HG03354 (cell line): Measurements from ENCODE around the gene PIEZO1.
"Not testable (repeated sequence)": the region's sequence is repeated elsewhere in the genome, so short reads cannot be mapped to it uniquely, and the experiment has no call there.

ENCODE experiments used
- ATAC-seq: cut with Tn5 transposase; IDR thresholded peaks from one replicate; pipeline ENCODE4 v1.9.1; 2021; ENCODE audit warnings: mild to moderate bottlenecking; ENCODE audit not compliant: unreplicated experiment, poor library complexity, severe bottlenecking

The PIEZO1 gene

DNA sequence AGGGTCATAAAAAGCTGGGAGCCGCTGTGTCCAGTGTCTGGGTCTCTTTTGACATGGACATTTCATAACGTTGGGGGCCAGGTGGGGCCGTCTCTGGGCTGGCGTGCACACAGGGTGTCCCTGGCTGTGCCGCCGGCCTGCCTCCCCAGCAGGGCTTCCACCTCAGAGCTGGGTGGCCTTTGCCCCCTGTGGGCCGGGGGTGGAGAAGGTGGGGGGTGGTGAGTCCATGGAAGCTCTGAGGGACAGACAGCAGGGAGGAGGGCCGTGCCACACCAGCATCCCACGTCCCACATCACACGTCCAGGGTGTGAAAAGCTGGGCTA lies 97.8 kb downstream of the PIEZO1 start:
- no peak for ATAC-seq

DNA sequence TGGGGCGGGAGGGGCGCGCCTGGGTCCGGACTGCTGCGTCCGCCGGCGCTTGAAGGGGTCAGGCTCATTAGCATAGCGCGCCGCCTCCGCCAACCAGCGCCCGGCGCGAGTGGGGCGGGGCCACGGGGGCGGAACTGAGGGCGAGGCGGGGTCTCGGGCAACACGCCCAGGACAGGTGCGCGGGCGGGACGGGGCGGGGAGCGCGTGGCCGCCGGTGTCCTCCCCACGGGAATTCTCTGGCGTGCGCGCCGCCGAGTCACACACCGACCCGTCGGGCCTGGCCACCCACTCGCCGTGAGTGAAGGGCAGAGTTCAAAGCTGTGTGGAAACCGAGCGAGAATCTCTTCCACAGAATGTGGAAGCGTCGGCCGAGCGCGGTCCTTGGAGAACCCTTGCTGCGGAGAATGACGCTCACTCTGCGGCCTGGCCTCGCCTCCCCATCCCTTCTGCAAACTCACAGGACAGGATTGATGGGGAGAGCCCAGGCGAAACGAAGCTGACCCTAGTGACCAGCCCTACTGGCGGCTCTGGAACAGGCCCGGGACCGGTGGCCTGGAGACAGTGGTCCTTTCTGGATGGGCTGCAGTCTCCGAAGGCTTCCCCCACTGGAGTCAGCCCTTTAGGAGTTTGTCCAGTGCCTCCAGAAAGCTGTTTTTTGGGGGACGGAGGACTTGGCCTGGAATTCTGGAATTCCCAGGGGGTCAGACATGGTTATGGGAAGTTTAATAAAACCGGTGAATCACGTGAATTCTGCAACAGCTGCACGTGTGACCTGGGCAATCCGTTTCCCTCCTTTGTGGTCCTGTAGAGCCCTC lies 98.4 kb downstream of the PIEZO1 start, which contains the start of gene SNAI3:
Gene SNAI3, minus strand, starts transcription at position 69 of the 815 bp plus-strand sequence. CDS start 101 bp downstream, outside the sequence.
- ATAC-seq: peak; percentile 77

GRCh38 chr16:88686062-88686438 lies 99.0 kb downstream of the PIEZO1 start:
- peak; percentile 3 for ATAC-seq

DNA sequence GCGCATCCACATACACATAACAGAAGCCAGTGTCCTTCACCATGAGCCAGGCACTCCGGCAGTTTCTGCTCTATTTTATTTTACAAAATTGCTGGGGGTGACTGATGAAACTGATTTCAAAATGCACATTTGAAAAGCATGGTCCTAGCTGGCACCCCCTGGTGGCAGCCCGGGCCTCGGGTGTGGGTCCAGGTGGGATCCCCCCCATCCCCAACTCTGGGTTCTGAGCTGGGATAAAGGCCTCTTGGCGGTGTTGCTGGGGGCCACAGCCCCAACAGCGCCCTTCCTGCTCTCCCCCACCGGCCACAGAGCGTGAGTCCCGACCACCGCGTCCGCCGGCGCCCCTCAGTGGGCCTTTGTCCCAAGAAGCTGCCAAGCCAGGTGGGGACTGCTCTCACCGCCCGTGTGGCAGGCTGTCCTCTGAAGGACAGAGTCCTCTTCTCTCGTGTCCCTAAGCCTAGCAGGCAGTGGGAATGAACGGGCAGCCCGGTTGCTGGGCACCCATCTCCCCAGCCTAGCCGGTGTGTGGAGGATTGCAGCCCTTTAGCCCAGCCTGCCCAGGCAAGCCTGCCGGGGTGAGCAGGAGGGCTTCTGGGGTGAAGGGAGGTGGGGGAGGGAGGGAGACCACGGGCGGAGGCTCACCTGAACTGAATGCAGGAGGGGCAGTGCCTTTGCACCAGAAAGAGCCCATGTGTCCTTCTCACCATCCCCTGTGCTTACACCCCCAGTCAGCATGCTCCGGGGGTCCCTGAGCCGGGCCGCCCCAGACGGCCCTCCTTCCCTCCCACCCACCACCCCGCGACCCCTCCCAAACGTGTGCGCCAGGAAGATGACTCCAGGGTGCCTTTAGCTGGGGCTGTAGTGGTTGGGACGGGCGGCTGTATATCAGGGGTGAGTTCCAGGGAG lies 99.6 kb downstream of the PIEZO1 start:
- no peak for ATAC-seq

DNA sequence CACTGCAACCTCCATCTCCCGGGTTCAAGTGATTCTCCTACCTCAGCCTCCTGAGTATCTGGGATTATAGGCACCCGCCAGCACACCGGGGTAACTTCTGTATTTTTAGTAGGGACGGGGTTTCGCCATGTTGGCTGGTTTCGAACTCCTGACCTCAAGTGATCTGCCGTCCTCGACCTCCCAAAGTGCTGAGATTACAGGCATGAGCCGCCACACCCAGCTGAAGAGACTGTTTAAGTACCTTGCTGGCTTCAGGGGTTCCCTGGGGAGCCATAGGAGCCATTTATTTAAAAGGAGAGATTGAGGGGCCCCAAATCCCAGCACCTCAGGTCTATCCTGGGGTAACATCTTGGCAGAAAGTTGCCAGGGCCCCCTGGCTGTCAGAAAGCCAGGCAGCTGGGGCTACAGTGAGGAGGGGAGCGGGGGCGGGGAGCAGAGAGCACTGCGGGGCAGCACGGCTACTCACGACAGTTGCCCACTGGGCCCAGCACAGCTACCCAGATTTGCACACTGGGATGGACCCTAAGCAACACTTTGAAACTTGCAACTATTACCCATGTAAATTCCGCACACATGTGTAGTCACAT lies 100.4 kb downstream of the PIEZO1 start:
- ATAC-seq: no peak

GRCh38 chr16:88681709-88682451 lies 103.1 kb downstream of the PIEZO1 start:
- peak; percentile 79 for ATAC-seq

DNA sequence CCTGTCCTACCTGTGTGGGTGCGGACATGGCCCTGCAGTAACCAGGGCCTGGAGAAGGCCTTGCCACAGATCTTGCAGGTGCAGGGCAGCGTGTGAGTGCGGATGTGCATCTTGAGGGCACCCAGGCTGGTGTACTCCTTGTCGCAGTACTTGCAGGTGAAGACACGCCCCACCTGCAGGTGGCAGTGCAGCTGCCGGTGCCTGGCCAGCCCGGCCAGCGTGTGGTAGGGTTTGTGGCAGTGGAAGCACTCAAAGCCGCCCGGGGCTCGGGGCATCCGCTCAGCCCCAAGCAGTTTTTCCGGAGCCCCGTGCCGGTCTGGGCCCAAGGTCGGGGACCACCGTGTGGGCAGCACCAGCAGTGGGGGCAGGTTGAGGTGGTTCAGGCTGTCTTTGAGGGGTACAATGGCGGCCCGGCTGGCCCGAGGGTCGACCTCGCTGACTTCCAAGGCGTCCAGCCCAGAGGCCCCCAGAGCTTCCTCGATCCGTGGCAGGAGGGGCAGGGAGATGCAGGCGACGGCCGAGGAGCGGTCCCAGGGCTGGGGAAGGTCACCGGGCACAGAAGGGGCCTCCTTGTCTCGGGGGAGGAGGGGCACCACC lies 103.8 kb downstream of the PIEZO1 start:
- peak; percentile 13 for ATAC-seq

GRCh38 chr16:88680554-88681083 lies 104.4 kb downstream of the PIEZO1 start:
- ATAC-seq: no peak

- ATAC-seq: no peak
Measured at GRCh38 chr16:88678224-88678979, 106.6 kb downstream of the PIEZO1 start.

- ATAC-seq: no peak
Measured at GRCh38 chr16:88677721-88678120, 107.3 kb downstream of the PIEZO1 start.

DNA sequence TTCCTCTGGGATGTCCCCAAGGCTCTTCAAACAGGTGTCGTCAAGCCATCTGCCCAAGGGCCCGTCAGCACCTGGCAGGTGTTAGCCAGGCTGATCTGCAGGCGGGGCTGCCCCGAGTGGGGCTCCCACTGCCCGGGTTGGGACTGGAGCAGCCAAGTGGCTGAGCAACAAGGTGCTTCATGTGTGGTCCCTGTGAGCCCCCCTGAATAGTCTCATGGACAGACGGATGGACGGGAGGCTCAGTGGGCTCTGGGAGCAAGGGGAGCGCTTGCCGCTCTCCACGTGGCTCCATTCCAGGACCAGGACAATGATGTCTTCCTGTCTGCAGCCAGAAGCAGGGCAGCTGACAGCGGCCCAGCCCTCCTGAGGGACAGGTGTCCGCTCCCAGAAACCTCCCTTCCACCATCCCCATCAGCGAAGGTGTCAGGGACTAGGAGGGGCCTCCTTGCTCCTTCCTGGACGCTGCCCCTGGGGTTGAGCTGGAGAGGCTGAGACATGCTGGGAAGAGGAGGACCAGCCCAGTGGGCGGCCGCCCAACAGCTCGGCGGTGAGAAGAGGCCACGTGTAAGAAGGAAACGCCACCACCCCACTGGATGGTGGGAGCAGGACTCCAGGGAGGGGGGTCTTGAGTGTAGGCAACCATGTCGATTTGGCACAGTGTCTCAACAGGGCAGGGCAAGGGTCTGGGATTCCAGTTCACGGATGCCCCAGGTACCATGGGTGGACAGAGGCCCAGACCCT lies 108.3 kb downstream of the PIEZO1 start:
- ATAC-seq: no peak

- ATAC-seq: no peak
Measured at GRCh38 chr16:88673716-88674379, 111.2 kb downstream of the PIEZO1 start.

DNA sequence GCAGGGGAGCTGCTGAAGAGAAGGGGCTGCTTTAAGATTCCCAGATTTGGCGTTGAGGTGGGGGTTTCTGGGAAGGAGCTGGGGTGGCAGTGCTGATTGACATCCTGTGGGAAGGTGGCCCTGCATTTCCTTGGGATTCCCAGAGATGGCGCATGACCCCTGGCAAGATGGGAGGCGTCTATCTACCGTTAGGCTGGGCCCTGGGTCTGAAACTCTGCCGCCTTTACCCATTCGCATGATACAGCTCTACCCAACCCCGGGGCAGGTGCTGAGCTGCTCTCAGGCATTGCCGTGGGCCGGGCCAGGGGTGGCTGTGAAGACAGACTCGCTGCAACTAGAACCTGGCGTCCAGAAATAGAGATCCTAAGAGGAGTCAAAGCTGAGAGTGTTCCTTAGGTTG lies 112.2 kb downstream of the PIEZO1 start:
- no peak for ATAC-seq

DNA sequence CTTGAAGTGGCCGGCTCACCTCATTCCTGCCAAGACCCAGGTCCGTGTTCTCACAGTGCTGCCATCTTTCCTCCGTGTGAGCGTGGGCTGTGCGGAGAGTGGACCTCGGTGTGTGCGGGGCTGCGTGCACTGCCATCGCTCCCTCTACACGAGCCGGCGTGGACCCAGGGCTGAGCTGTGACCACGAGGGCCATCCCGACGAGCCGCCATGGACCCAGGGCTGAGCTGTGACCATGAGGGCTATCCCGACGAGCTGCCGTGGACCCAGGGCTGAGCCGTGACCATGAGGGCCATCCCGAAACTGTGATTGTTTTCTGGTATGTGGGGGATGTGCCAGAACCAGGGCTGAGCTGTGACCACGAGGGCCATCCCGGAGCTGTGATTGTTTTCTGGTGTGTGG lies 113.2 kb downstream of the PIEZO1 start:
- ATAC-seq: no peak

DNA sequence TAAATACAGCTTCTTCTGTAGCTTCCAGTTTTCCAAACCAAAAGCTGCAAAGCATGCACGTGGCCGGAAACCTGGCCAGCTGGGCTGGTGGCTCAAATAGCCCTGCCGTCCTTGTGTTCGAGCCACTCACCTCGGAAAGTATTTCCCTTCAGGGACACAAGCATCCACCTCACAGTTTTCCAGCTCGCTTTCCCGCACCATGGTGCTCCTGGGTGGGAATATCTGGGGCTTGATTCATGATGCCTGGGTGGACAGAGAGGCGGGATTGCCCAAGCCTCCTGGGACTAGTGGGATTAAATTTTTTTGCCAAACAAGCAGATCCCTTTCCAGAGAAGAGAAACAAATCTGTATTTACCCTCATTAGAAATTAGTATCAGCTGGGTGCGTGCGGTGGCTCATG lies 115.0 kb downstream of the PIEZO1 start:
- ATAC-seq: no peak

DNA sequence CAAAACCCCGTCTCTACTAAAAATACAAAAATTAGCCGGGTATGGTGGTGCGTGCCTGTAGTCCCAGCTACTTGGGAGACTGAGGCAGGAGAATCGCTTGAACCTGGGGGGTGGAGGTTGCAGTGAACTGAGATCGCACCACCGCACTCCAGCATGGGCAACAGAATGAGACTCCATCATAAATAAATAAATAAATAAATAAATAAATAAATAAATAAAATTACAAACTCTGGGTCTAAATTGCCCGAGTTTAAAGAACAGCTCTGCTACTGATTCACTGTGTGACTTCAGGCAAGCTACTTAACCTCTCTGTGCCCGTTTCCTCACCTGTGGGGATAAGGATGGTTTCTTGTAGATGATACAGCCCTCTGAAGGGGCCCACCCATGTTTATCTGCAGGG lies 115.5 kb downstream of the PIEZO1 start:
- not testable (repeated sequence) for ATAC-seq

GRCh38 chr16:88667461-88667860 lies 117.6 kb downstream of the PIEZO1 start:
- no peak for ATAC-seq
